IPS DF 4.7 (cell line): ENCODE measurements around the gene VASH2.
A peak's percentile ranks its signal among the peaks of the same experiment; 100 is the strongest.
"Not testable (repeated sequence)": the region's sequence is repeated elsewhere in the genome, so short reads cannot be mapped to it uniquely, and the experiment has no call there.

Experiments
- DNase-seq: peaks from one replicate; pipeline ENCODE4 v3.0.0-alpha.2; 2013; ENCODE audit warnings: low spot score; ENCODE audit errors: extremely low read depth

Gene VASH2

DNA sequence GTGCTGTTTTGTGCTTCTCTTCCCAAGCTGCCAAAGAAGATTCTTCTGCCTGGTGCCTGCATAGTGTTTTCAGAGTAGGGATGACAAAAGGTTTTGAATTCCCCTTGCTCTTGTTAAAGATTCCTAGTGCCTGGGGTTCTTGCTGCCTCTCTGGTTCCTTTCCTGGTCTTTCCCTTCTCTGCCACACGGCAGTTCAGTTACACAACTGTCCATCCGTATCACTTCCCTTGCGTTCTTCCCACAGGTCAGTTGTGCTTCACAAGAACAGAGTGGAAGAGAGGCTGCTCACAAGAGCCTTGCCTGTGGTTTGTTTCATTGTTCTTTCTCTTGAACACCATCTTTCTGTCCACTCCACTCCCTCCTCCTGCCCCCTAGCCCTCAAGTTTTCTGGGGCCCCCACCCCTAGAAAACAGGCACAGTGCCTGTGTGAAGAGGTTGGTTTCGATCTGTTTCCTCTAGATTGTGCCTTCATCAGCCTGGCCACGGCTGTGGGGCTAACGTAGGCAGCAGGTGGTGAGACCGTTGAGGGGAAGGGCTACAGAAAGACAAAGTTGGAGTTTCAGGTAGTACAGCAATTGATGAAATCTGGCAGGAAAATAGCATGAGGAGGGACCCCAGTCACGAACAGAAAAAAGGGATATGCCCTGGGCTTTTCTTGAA, 5.8 kb downstream of the VASH2 start:
- DNase-seq = no peak

DNA sequence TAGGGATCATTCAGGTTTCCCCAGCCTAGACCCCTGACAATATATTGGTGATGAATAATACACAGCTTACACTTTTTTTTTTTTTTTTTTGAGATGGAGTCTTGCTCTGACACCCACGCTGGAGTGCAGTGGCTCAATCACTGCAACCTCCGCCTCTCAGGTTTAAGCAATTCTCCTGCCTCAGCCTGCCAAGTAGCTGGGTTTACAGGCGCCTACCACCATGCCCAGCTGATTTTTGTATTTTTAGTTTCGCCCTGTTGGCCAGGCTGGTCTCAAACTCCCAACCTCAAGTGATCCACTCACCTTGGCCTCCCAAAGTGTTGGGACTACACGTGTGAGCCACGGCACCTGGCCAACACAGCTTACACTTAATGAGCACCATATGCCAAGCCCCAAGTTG, 7.2 kb downstream of the VASH2 start:
- DNase-seq = no peak

DNA sequence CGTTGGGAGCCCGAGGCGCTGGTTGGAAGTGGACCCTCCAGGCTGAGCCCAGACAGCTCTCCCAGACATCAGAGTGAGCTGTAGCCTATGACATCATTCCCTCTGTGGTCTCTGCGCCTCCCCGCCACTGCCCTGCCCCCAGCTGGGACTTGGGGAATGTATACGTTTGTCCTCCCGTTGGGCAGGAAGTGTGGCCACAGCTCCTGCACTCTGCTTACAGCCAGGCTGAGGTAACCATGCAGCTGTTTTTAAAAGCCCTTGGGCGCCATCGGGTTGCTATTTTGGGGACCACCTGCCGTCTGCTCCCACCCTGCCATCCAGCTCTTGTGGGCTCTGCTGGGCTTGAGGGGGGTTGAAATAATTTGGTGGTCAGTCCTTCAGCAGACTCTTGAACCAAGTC, 7.8 kb downstream of the VASH2 start:
- DNase-seq = no peak

DNA sequence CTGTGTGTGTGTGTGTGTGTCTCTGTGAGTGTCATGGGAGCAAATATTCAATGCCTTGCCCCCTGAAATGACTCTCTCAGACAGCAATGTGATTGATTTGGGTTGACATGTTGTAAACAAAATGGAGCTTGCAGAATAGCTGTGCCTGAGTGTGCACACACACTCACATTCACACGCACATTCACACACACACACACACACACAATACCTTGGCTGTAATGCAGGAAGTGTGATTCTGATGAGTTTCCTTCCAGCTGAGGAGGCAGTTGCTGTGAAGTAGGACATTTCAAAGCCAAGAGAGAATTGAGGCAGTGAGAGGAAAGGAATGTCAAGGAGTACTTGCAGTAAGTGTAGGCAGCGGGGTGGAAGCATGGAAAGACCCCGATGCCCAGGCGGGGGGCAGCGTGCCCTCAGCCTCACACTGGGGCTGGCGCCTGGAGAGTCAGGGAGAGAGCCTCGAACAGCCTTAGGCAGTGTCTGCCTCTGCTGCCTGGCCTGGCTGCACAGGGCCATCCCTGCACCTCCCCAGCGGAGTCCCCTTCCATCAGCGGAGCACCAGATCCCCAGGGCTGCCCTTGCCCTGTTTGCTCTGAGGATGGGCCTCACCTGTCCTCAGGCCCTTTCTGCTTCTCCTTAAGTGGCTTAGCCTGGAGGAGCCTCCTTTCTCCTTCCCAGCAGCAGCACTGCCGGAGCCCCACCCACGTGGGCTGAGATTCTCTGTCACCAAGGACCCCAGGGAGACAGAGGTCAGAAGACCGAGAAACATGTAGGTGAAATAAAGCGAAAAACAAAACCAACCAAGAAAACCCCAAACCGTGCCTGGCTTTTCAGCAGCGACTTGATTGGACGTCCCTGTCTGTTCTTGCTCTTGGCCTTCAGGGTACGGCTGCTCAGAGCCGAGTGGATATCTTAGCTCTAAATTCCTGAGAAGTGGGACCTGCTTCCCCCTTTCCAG, 9.2 kb downstream of the VASH2 start:
- DNase-seq = no peak

DNA sequence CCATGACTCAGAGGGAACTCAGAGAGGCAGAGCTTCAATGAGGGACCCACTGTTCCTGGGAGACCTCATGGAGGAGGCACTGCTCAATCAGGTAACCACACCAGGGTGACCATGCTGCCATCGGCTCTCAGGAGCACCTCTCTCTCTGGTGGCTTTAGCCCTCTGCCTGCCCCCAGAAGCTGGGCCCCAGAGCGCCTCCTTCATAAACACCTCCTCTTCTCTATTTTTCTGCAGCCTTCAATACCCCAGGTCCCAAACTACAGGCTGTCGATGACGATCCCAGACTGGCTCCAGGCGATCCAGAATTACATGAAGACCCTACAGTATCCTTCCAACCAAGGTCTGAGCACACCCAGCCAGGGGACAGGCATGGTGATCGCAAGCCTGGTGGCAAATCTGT, 10.6 kb downstream of the VASH2 start:
- DNase-seq = no peak

DNA sequence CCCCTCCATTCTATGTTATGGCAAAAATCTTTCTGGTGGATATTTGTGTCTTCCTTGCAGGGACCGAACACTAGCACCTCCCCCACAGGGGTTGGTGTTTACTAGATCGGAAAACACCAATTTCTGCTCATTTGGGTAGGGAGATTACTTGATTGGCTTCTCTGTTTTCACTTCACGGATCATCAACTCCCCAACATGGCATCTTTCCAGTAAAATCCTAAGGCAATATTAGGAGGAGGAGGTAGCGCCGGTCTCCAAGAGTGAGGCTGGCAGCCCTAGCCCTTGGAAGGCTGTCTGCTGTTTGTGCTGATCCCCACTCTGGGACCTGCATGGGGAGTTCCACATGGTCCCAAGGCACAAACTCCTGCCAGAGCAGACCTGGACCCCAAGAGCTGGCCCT, 12.2 kb downstream of the VASH2 start:
- DNase-seq = no peak

DNA sequence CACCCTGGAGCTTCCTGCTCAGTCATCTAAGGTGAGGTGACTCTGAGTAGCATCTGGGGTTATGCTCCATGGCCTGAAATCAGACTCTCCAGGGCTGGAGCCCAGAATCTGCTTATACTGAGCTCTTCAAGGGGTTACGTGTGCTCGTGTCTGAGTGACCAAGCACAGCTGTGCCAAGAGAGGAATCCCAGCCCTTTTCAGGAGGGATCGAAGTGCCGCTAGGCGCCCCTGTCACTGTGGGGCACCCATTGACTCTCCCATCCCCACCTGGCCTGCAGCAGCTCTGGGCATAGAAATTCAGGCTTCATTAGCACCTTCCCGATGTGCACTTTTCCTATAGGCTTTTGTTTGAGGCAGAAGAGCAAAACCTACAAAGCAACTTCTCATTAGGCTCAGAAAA, 13.8 kb downstream of the VASH2 start:
- DNase-seq = no peak

DNA sequence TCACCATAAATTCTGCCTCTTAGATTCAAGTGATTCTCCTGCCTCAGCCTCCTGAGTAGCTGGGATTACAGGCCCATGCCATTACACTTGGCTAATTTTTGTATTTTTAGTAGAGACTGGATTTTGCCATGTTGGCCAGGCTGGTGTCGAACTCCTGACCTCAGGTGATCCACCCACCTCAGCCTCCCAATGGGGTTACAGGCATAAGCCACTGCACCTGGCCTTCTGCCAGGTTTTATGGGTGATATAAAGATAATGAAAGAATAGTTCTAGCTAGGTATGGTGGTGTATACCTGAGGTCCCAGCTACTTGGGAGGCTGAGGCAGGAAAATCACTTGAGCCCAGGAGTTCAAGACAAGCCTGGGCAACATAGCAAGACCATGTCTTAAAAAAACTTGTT, 14.7 kb downstream of the VASH2 start:
- not testable (repeated sequence) for DNase-seq

DNA sequence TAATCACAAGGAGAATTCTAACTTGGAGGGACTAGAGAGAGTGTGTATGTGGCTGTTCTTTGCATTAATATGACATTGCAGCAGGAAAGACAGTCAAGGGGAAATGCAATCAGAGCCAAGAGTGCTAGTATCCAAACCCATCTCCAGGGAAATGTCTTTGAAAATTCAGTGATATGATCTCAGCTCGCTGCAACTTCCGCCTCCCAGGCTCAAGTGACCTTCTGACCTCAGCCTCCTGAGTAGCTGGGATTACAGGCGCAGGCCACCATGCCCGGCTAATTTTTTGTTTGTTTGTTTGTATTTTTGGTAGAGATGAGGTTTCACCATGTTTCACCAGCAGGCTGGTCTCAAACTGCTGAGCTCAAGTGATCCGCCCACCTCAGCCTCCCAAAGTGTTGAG, 16.3 kb downstream of the VASH2 start:
- DNase-seq = no peak

DNA sequence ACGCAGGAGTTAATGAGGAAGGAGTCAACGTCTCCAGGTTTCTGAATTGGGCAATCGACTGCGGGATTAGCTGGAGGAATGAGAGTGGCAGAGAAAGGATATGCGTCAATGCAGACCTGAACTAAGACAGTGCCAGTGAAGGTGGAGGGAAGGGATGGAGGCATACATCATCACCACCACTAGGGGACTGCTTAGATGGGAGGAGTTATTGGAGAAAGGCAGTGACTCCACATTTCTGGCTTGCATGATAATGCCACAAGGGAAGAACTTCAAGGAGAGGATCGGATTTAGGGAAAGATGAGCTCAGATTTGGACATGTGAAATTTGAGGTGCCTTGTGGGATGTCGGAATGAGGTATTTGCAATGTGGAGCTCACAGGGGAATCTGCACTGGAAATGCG, 17.5 kb downstream of the VASH2 start:
- peak; percentile 87 for DNase-seq

DNA sequence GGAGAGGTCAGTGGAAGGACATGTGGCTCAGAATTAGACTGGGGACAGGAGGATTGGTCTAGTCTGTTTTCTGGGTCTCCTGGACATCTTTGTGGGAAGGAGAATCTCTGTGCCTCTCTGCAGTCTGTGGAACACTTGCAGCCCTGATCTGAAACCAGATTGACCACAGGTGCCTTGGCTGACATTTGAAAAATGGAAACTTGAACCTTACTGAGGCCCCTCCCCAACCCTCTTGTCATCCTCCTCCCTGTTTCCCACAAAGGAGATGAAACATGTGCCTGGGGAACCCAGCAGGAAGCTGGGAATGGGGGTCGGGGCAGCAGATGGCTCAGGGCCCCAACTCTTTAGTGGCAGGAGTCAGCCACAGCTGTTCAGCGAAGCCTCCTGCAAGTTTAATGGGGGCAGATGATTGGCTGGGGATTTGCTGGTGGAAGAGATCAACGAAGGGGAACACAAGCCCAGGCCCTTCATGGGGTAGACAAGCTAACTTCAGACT, 18.1 kb downstream of the VASH2 start:
- no peak for DNase-seq

DNA sequence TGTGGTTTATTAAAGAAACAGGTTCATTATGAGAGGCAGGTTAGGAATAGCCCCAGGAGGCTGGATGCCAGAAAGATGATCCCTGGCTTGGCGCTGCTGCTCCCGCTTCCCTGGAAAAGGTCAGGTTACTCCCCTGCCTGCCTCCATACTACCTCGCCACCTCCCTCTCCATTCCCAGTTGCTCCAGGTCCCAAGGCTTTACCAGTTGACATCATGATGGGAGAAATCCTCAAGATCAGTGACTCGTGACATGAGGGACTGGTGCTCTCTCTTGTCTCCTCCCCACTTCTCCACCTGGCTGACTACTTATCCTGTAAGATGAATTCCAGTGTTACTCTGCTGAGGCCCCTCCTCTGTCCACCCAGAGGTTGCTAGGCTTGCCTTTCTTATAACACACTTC, 19.7 kb downstream of the VASH2 start:
- DNase-seq = no peak

DNA sequence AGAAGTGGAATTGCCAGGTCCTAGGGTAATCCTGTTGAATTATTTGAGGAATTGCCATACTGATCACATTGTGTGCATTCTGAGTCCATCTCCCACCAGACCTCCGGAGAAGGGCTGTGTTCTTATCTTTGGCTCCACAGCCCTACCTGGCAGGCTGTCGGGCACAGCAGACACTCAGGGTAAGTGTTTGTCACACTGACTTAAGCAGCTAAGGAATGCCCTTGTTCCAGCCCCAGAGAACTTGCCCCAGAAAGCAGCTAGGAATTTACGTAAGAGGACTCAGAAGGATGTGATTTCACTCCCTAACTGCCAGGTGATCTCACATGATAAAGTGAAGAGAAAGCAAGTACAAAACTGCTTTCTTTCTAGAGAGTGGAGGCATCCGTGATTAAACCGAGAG, 21.0 kb downstream of the VASH2 start:
- no peak for DNase-seq

DNA sequence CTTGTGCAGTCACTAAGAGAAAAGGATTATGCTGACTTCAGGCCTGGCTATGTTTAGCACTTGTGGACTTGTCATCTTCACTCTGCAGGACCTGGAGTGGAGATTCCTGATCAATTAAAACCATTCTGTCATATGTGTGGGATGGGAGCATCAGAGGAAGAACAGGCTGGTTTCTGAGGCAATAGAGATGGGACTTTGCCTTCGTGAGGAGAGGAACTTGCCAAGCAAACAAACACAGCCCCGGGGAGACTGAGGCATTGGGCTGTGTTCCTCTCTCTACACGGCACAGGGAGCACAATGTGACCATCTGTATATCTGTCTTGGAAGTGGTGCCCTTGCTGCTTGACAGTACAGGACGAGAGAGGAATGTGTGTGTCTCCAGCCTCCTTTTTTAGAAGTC, 23.1 kb downstream of the VASH2 start:
- DNase-seq = no peak

DNA sequence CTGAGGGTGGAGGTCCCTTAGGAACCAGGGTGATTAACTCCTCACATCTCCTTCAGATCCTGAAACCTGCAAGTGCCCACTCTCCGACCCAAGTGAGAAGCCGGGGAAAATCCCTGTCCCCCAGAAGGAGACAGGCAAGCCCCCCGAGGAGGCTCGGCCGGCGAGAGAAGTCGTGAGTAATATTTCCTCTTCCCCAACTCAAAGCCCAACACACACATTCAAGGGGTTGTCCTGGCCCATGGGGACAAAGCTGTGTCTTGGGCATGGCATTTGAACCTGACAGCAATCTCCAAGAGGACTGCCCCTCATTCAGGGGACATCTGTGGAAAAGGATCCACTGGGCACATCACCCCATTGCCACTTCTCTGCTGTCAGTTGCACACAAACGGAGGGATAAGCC, 23.6 kb downstream of the VASH2 start:
- DNase-seq = no peak

DNA sequence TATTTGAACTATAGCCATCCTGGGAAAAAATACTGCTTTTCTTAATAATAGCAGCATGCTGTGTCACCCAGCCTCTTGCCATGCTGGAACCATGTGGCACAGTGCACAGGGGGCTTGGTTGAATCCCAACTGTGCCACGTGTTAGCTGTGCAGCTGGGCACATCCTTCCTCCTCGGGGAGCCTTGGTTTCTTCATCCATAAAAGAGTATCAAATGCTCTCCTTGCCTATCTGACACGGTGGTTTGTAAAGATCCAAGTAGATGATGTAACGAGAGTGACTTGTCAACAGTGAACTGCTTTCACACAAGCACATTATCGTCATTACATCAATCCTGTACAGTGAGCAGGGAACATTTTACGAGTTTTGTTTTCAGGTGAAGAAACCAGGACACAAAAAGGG, 24.4 kb downstream of the VASH2 start:
- DNase-seq = no peak

DNA sequence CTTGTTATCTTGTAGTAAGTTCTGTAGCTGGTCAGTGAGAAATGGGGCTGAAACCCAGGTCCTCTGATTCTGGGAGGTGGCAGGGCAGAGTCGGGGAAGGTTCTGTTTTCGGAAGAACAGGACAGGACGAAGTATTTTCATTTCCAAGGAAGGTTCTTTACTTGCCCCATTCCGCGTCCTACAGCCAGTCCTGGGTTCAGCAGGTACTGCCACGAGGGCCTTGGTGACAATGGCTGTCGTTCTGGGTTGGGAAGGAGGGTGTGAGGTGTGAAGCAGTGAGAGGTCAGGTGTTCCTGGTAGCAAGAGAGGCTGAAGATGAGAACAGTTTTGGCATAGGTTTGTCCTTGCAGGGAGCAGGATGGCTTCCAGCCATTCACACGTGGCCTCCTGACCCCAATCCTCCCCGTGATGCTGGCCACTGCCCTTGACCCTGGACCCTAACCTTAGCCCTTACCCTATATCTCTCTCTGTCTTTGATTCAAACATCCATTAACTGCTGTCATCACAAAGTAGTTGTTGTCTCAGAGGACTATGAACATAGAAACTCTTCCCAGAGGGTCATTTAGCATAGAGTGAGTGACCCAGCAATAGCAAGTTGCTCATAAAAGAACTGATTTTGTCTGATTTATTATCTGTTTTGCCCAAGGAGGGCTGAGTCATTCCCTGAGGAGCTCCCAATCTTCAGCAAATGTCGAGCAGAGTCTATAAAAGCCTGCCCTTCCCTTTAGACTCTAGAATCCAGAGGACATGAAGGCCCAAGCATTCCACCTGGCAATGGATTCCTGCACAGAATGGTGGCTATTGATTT, 25.0 kb downstream of the VASH2 start:
- no peak for DNase-seq

DNA sequence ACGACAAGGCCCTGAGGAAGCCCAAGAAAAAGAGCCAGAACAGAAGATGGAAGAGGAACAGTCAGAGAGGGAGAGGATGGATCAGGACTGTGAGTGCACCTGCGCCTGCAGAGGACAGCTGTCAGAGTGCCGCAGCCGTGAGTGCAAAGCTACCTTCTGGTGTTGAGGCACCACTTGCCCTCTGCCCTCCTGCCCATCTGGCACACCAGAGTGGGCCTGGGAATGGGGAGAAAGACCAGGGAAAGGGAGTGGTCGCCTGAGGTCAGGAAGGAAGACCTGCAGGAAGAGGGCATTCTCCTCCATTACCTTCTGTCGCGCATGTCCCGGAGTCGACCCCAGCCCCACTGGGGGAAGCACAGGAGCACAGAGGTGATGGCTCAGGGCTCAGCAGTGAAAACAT, 26.2 kb downstream of the VASH2 start:
- no peak for DNase-seq

DNA sequence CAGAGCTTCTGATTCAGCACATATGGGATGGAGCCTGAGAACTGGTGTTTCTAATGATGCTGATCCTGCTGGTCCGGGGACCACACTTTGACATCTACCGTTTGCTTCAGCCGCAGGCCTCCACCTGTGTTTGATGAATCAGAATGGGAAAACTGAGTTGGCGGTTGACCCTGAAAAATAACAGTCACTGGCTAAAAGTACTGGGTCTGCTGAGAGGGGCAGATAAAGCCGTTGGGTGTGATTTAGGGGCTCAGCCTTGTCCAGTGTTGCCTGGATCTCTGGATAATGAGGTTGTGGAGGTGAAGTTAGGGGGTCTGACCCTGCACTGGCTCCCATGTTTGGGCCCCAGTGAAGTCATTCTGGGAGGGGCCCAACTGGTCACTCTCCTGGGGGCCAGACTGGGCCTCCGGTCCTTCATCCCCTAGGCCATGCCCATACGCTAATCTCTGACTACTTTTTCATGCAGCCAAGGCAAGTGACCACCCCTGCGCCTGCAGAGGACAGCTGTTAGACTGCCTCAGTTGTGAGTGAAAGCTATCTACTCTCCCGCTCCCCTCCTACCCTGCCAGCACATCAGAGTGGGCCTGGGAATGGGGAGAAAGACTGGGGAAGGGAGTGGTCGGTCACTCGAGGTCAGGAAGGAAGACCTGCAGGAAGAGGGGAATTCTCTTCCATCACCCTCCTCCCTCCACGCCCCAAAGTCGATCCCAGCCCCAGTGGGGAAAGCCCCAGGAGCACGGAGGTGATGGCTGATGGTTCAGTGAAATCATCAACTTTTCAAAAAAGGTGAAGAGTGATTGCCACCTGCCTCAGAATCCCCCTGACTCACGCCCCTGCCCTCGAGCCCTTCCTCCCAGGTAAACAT, 27.7 kb downstream of the VASH2 start:
- DNase-seq = no peak

DNA sequence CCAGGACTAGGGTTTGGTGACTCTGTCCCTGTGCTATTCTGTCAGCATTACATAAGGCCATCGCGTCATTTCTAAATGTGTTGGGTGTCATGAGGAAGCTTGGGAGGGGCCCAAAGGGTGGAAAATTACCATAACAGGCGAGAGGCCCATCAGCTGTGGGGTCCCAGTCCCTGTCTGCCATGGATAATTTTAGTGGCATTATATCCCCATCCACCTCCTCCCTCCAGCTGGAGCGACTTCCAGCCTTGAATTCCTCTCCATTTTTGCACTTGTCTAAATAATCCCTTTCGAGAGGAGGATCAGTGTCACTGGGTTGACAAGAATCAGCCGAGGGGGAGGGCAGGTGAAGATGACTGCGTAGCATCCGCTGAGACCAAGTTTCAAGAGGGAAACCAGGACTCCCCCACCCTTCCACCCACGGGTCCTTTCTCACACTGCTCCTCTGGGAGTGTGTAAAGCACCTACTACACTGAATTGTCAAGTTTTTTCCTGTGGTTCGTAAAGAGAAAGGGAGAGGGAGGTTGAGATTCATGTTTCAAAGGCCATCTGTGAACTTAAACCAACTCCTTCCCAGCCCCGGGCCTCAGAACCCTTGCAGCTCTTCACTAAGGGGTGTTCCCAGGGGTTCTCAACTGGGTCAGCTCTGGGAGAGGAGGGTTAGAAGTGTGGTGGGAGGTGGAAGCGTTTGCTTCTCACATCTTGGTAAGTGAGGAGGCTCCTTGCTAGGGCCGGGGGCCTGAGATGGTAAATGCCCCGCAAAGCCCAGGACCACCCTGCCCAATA, 29.2 kb downstream of the VASH2 start:
- DNase-seq = no peak
